Activated CD4-positive, alpha-beta T cell treated with anti-CD3 and anti-CD28 coated beads, Interleukin-2, amount 50 U/mL, for 4 hours (primary cell): Measurements from ENCODE around the gene RIPK1.
"Not testable (repeated sequence)": the region's sequence is repeated elsewhere in the genome, so short reads cannot be mapped to it uniquely, and the experiment has no call there.

Source experiments
- DNase-seq, 2 experiments: peaks; one replicate each; pipeline ENCODE4 v3.0.0-alpha.2; 2020

The RIPK1 gene

GRCh38 chr6:3137057-3137777, 68.9 kb downstream of the RIPK1 start:
- DNase-seq = no peak

GRCh38 chr6:3137873-3138272, 69.6 kb downstream of the RIPK1 start:
- DNase-seq = not testable (repeated sequence)

- DNase-seq = no peak
These were observed 70.0 kb downstream of the RIPK1 start for GRCh38 chr6:3138341-3138740.

- DNase-seq = no peak
These were observed 71.0 kb downstream of the RIPK1 start for GRCh38 chr6:3139090-3139903.

GRCh38 chr6:3140201-3140600, 71.9 kb downstream of the RIPK1 start:
- DNase-seq = no peak

GRCh38 chr6:3142536-3142935, 74.2 kb downstream of the RIPK1 start:
- no peak for DNase-seq

GRCh38 chr6:3143158-3143557, 74.9 kb downstream of the RIPK1 start:
- DNase-seq = no peak

- no peak for DNase-seq
These were observed 76.3 kb downstream of the RIPK1 start for GRCh38 chr6:3144571-3144970.

GRCh38 chr6:3147914-3148757, 79.8 kb downstream of the RIPK1 start:
- no peak for DNase-seq

- DNase-seq = no peak
These were observed 83.4 kb downstream of the RIPK1 start for GRCh38 chr6:3151691-3152090.

- no peak for DNase-seq
These were observed 84.4 kb downstream of the RIPK1 start for GRCh38 chr6:3152689-3153088.

- DNase-seq = not testable (repeated sequence)
These were observed 87.1 kb downstream of the RIPK1 start for GRCh38 chr6:3155416-3155815.

- DNase-seq = peak; percentile 5 to 11
These were observed 88.2 kb downstream of the RIPK1 start for GRCh38 chr6:3156184-3157130.

GRCh38 chr6:3157131-3157933, 89.0 kb downstream of the RIPK1 start, which contains the start of gene TUBB2A:
TUBB2A (minus strand) TSS chr6:3157544; CDS start chr6:3157463, 81 bp downstream.
- peak; percentile 82 to 83 for DNase-seq

- DNase-seq = peak; percentile 63 to 64
These were observed 91.8 kb downstream of the RIPK1 start for GRCh38 chr6:3159805-3160781.

- DNase-seq = no peak
These were observed 93.8 kb downstream of the RIPK1 start for GRCh38 chr6:3162067-3162497.

GRCh38 chr6:3162565-3163247, 94.4 kb downstream of the RIPK1 start:
- DNase-seq = peak; percentile 24 to 28

GRCh38 chr6:3163248-3163594, 94.9 kb downstream of the RIPK1 start:
- DNase-seq = no peak

- no peak for DNase-seq
These were observed 96.1 kb downstream of the RIPK1 start for GRCh38 chr6:3164388-3164787.
